ENCODE measurements around the gene FOSL1.

FOSL1 gene

DNA sequence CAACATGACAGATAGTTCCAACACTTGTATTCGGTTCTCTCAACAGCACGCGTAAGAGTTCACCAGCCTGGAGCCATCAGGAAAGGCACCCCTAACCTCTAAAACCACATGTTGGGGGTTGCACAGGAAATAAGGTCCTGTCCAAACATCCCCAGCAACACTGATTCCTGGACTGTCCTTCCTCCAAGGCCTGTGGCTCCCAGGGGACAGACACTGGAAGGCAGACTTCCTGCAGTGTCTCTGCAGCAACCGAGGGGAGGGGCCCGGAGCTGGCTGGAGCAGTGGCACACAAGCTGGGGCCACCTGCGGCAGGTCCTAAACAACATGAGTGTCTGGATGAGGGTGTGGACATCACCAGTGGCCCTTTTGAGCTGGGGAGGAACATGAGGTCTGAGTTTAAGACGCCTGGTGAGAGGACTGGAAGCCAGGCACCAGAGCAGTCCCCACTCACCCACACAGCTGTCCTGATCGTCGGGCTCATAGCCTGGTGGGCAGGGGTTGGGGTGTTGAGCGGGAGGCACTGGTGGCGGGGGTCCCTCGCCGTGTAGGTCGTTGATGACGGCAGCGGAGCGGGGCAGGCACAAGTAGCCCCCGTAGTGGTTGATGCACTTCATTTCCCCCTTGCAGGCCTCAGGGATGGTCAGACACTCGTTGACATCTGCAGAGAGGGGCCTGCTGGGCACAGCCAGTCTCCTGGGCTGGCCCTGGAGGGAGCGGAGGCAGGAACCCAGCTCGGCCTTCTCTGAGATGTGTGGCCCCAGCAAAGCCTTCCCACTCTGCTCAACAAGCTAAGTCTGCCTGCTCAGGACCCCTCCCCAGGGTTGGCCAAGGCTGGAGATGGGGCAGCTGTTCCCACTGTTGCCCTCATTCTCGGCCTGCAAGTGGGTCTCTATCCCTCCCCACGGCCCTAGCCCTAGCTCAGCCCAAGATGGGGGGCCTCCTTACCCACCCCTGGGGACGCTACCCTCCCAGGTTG lies 29.2 kb downstream of the FOSL1 start:
- TF ChIP-seq, protein P1, sequence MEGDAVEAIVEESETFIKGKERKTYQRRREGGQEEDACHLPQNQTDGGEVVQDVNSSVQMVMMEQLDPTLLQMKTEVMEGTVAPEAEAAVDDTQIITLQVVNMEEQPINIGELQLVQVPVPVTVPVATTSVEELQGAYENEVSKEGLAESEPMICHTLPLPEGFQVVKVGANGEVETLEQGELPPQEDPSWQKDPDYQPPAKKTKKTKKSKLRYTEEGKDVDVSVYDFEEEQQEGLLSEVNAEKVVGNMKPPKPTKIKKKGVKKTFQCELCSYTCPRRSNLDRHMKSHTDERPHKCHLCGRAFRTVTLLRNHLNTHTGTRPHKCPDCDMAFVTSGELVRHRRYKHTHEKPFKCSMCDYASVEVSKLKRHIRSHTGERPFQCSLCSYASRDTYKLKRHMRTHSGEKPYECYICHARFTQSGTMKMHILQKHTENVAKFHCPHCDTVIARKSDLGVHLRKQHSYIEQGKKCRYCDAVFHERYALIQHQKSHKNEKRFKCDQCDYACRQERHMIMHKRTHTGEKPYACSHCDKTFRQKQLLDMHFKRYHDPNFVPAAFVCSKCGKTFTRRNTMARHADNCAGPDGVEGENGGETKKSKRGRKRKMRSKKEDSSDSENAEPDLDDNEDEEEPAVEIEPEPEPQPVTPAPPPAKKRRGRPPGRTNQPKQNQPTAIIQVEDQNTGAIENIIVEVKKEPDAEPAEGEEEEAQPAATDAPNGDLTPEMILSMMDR (IDR thresholded peaks at IDR 0.05) = no peak

DNA sequence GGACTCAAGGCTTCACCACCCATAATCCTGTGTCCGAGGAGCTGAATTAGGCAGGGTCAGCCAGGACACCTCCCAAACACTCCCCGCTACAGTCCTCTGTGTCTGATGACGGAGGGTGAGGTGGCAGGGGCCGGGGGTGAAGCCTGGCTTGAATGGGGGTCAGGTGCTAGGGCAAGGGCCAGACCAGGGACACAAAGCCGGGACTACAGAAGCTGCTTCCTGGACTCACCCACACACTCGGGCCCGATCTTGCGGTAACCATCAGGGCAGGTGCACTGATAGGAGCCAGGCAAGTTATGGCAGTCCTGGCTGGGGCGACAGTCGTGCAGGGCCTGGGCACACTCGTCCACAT lies 29.9 kb downstream of the FOSL1 start:
- TF ChIP-seq, protein P1 (IDR thresholded peaks at IDR 0.05) = no peak

DNA sequence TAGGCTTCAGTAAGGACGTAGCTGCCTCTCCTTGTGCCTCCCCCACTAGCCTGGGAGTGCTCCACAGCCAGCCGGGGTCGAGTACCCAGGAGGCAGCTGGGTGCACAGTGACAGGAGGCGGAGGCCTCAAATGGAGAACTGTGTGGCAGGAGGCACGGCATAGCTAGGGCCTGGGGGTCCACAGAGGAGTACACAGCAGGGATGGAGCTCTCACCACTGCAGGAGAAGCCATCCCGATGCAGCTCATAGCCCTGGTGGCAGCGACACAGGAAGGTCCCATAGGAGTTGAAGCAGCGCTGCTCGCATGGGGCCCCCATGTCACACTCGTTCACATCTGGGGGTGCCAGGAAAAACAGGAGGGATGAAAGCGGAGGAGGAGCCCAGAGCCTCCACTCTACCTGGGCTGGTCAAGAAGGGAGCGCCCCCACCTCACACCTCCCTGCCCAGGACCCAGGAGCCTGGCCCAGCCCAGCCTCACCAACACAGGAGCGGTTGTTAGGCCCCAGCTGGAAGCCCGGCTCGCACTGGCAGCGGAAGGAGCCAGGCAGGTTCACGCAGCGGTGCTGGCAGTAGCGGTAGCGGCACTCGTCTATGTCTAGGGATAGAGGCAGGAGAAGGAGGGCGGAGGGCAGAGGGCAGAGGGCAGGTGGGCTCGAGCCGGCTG lies 30.4 kb downstream of the FOSL1 start:
- TF ChIP-seq, protein P1 (IDR thresholded peaks at IDR 0.05) = no peak

DNA sequence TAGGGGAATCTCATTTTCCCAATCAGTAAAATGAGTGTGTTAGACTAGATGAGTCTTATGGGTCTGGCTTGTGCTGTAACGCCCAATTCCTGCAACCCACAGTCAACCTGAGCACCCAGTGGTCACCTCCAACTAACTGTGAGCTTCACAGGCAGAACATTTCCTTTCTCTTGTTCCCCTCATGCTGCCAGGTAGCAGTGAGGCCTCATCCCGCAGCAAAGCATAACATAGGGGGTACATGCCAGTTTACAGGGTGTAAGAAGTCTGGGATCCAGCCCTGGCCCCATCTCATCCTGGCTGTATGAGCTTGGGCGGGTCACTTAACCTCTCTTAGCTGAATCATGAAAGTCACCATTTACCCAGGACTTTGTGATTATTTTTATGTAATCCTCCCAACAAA lies 31.3 kb downstream of the FOSL1 start:
- TF ChIP-seq, protein P1 (IDR thresholded peaks at IDR 0.05) = no peak

DNA sequence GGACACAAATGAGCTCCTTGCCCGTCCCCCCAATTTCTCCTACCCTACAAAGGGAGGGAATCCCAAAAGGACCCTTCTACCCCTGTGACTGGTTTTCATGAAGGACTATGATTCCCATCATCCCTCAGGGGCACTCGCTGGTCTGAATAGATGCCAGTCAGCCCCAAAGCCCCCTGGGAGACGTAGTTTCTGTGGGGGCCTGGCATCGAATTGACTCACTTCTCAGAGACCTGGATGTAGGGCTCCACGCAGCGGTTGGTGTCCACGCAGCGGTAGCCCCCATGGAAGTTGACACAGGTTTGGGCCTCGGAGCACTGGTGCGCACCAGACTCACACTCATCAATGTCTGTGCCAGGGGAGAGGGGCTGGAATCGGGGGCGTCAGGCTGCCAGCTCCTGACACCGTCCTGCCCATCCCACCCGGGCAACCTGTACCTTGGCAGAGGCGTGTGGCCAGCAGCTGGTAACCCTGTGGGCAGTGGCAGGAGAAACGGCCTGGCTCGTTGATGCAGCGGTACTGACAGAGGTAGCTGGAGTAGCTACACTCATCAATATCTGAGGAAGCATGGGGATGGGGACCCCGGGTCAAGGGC lies 32.0 kb downstream of the FOSL1 start:
- TF ChIP-seq, protein P1 (IDR thresholded peaks at IDR 0.05) = no peak

DNA sequence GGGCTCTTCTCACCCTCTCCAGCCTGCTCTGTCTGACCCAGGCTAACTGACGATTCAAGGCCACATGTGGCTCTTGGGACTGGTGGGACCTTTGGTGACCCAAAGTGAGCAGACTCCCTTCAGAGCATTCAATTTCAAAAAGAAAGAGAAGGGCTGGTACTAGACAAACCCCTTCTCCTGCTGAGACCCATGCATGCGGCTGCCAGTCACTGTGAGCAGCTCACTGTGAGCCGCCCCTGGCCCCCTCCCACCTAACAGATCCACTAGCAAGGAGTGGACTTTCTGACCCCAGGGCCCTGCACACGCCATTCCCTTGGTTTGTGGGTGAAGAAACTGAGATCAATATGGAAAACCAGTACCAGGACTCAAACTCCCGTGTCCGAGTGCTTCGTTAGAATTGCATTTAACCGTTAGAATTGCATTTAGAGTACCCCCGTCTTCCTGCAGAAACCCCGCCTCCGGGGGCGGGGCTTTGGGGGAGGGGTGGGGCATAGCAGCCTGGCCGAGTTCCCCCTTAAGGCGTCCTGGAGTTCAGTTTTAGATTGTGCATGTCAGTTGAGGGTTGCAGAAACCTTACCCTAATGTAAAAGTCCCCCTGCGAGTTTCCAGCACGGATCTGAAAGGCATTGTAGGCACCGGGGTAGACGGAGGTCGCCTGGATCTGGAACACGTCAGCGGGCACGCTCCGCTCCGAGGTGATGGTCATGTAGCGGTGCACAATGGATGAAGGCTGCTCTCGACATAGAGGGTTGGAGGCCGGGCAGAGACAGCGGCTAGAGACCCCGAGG lies 32.7 kb downstream of the FOSL1 start:
- TF ChIP-seq, protein P1 (IDR thresholded peaks at IDR 0.05) = no peak
